NCI-H526 treated with DMSO at 0.1 percent for 48 hours (cell line): Measurements from ENCODE around the gene SLC27A3.
A peak's percentile ranks its signal among the peaks of the same experiment; 100 is the strongest.

ENCODE experiments used
- DNase-seq: peaks from one replicate; lab custom pipeline; 2025; lab: John Stamatoyannopoulos, UW

The SLC27A3 gene

GRCh38 chr1:153774780-153775457 is at the start of gene SLC27A3:
SLC27A3 (plus strand) TSS chr1:153775407; CDS start chr1:153775498, 91 bp downstream.
- no peak for DNase-seq

- DNase-seq, result peak; percentile 100
Observed at GRCh38 chr1:153727463-153728304, 47.5 kb upstream of the SLC27A3 start, which contains the start of gene INTS3. INTS3 (plus strand) TSS chr1:153728050; CDS start chr1:153728635, 585 bp downstream.

GRCh38 chr1:153728305-153729066 is 46.7 kb upstream of the SLC27A3 start:
- peak; percentile 16 for DNase-seq

- DNase-seq, result no peak
Observed at GRCh38 chr1:153730468-153730988, 44.7 kb upstream of the SLC27A3 start.

- DNase-seq, result no peak
Observed at GRCh38 chr1:153733970-153734369, 41.2 kb upstream of the SLC27A3 start.

- DNase-seq, result no peak
Observed at GRCh38 chr1:153734396-153735089, 40.7 kb upstream of the SLC27A3 start.

- DNase-seq, result no peak
Observed at GRCh38 chr1:153735090-153735420, 40.2 kb upstream of the SLC27A3 start.

GRCh38 chr1:153741986-153742385 is 33.2 kb upstream of the SLC27A3 start:
- no peak for DNase-seq

GRCh38 chr1:153742411-153743142 is 32.6 kb upstream of the SLC27A3 start:
- peak; percentile 32 for DNase-seq

GRCh38 chr1:153745417-153745816 is 29.8 kb upstream of the SLC27A3 start:
- no peak for DNase-seq

- no peak for DNase-seq
Observed at GRCh38 chr1:153746174-153746573, 29.0 kb upstream of the SLC27A3 start.

GRCh38 chr1:153748903-153749302 is 26.3 kb upstream of the SLC27A3 start:
- DNase-seq, result no peak

GRCh38 chr1:153749408-153750005 is 25.7 kb upstream of the SLC27A3 start:
- peak; percentile 81 for DNase-seq

GRCh38 chr1:153750026-153750995 is 24.9 kb upstream of the SLC27A3 start:
- no peak for DNase-seq

- no peak for DNase-seq
Observed at GRCh38 chr1:153752072-153752471, 23.1 kb upstream of the SLC27A3 start.

- no peak for DNase-seq
Observed at GRCh38 chr1:153752571-153753195, 22.5 kb upstream of the SLC27A3 start.

- no peak for DNase-seq
Observed at GRCh38 chr1:153754266-153754665, 20.9 kb upstream of the SLC27A3 start.

- no peak for DNase-seq
Observed at GRCh38 chr1:153760440-153760839, 14.8 kb upstream of the SLC27A3 start.
